Measurements from ENCODE around the gene VPS13D. TPM values are rescaled to one million over a fixed set of nuclear protein-coding genes. Genes with fewer than 3 reads are reported as not detected.

Gene VPS13D
- total RNA-seq, 1 donor from 2014 or later = 77.8 TPM

DNA sequence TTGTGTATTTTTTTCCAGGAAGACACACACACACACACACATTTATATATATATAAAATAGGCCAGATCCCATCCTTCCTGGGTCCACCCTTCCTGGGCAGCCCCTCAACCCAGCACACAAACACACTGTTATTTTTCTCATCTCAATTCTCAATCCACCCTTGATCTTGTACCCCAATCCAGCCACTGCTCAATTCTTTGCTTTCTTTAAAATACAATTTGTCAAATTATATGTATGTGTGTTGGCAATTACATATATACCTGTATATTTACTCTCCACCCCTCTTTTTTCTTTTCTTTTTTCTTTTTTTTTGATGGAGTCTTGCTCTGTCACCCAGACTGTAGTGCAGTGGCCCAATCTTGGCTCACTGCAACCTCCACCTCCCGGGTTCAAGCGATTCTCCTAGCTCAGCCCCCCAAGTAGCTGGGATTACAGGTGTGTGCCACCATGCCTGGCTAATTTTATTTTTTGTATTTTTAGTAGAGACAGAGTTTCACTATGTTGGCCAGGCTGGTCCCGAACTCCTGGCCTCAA, 299.9 kb downstream of the VPS13D start:
- no peak for DNase-seq (ENCODE audit: low spot score in 2 of 2, unreplicated experiment in 2 of 2)
- H3K4me1 Mint-ChIP-seq = peaks cover 36% of the 10 kb centered on the region
- H3K9me3 Mint-ChIP-seq = peaks cover 9% of the 10 kb centered on the region
- H3K27ac Mint-ChIP-seq = peak overlapping the region; percentile 93
- H3K27me3 Mint-ChIP-seq (ENCODE audit: low read depth) = no peaks in the 10 kb centered on the region
- no peak for TF ChIP-seq CTCF (IDR thresholded peaks at IDR 0.05; ENCODE audit: unreplicated experiment)
- H3K4me3 Mint-ChIP-seq = no peak overlapping the region
- peaks cover 13% of the 10 kb centered on the region for H3K36me3 Mint-ChIP-seq

DNA sequence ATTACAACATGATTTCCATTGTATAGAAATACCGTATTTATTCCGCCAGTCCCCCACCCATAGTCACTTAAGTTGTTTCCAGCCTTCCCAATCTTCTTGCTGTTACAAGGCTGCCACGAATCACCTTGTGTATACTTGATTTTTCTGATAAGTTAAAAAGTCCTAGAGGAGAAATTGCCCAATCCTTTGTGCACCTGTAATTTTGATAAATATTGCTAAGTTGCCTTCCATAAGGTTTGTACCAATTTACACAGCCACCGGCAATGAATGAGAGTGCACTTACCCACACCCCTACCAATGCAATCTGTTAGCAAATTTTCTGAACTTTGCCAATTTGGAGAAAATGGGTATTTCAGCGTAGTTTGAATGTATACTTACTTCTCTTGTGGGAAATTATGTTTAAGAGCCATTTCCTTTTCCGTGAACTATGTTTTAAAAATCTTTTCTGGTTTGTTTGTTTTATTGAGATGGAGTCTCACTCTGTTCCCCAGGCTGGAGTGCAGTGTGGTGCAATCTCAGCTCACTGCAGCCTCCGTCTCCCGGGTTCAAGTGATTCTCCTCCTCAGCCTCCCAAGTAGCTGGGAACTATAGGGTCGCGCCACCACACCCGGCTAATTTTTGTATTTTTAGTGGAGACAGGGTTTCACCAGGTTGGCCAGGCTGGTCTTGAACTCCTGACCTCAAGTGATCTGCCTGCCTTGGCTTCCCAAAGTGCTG, 300.8 kb downstream of the VPS13D start:
- Mint-ChIP-seq H3K27ac (peak overlapping the region; percentile 93), H3K27me3 (ENCODE audit: low read depth) (no peaks in the 10 kb centered on the region), H3K36me3 (peaks cover 18% of the 10 kb centered on the region), H3K4me3 (no peak overlapping the region), H3K9me3 (peaks cover 15% of the 10 kb centered on the region), H3K4me1 (peaks cover 29% of the 10 kb centered on the region)
- no peak for TF ChIP-seq CTCF (IDR thresholded peaks at IDR 0.05; ENCODE audit: unreplicated experiment)
- DNase-seq (ENCODE audit: low spot score in 2 of 2, unreplicated experiment in 2 of 2) = no peak

DNA sequence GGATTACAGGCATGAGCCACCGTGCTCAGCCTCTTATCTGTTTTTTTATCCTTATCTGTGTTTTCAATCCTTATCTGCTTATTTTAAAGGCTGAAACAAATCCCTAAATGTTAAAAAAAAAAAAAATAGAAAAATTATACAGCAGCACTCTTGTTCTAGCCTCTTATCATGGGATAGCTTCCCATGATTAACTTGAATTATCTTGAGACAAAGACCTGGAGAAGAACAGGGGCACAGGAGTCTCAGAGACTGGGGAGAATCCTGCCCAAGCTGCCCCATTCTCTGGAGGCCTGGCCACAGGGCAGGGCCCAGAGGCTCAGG, 301.3 kb downstream of the VPS13D start:
- Mint-ChIP-seq H3K4me1 (peaks cover 27% of the 10 kb centered on the region), H3K9me3 (peaks cover 20% of the 10 kb centered on the region), H3K36me3 (peaks cover 21% of the 10 kb centered on the region), H3K27ac (peak overlapping the region; percentile 93), H3K27me3 (ENCODE audit: low read depth) (no peaks in the 10 kb centered on the region), H3K4me3 (no peak overlapping the region)
- no peak for TF ChIP-seq CTCF (IDR thresholded peaks at IDR 0.05; ENCODE audit: unreplicated experiment)
- no peak for DNase-seq (ENCODE audit: low spot score in 2 of 2, unreplicated experiment in 2 of 2)

GRCh38 chr1:12532405-12533315, 302.8 kb downstream of the VPS13D start:
- Mint-ChIP-seq H3K4me3 (no peak overlapping the region), H3K4me1 (peaks cover 30% of the 10 kb centered on the region), H3K27me3 (ENCODE audit: low read depth) (no peaks in the 10 kb centered on the region), H3K36me3 (peaks cover 34% of the 10 kb centered on the region), H3K9me3 (peaks cover 33% of the 10 kb centered on the region), H3K27ac (peak overlapping the region; percentile 93)
- no peak for TF ChIP-seq CTCF (IDR thresholded peaks at IDR 0.05; ENCODE audit: unreplicated experiment)
- no peak for DNase-seq (ENCODE audit: low spot score in 2 of 2, unreplicated experiment in 2 of 2)

GRCh38 chr1:12536023-12536639, 306.3 kb downstream of the VPS13D start:
- H3K4me1 Mint-ChIP-seq = peaks cover 29% of the 10 kb centered on the region
- no peaks in the 10 kb centered on the region for H3K27me3 Mint-ChIP-seq (ENCODE audit: low read depth)
- H3K4me3 Mint-ChIP-seq = no peak overlapping the region
- H3K9me3 Mint-ChIP-seq = peaks cover 34% of the 10 kb centered on the region
- H3K27ac Mint-ChIP-seq = peak overlapping the region; percentile 56
- no peak for TF ChIP-seq CTCF (IDR thresholded peaks at IDR 0.05; ENCODE audit: unreplicated experiment)
- no peak for DNase-seq (ENCODE audit: low spot score in 2 of 2, unreplicated experiment in 2 of 2)
- H3K36me3 Mint-ChIP-seq = peaks cover 35% of the 10 kb centered on the region

Measured in mesothelial cell of epicardium (in vitro differentiated cells).